Measurements from ENCODE around the gene SNTG2. TPM values are rescaled to one million over a fixed set of nuclear protein-coding genes. Genes with fewer than 3 reads are reported as not detected.

Gene SNTG2
- total and polyA plus RNA-seq, 2 donors (not counting 3 experiments of a cell fraction or from before 2014, with no cell fraction given) = not detected

- DNase-seq (ENCODE audit: low read depth, low spot score) = no peak
- H3K9me3 ChIP-seq (replicated peaks; ENCODE audit: control insufficient read depth, insufficient read depth, low read length) = peaks cover 3% of the 10 kb centered on the region
- intact Hi-C loops (cut with micrococcal nuclease) = no loop called here
- H3K79me2 ChIP-seq (ENCODE audit: control insufficient read depth, insufficient read depth, low read length) = no peaks in the 10 kb centered on the region
- no TSS peak for BruUV-seq (replicated peaks)
- H3K9me1 ChIP-seq (replicated peaks; ENCODE audit: control insufficient read depth, extremely low read depth, insufficient read depth, low read length) = no peaks in the 10 kb centered on the region
- H3K9ac ChIP-seq (replicated peaks; ENCODE audit: extremely low read depth, insufficient read depth, low read length) = no peak overlapping the region
- no peak overlapping the region for H3K4me2 ChIP-seq (ENCODE audit: insufficient read depth, low read length)
- ChIA-PET POLR2A (no interaction called here), CTCF (no interaction called here)
- no peaks in the 10 kb centered on the region for H4K20me1 ChIP-seq (replicated peaks; ENCODE audit: control insufficient read depth, extremely low read depth, insufficient read depth, low read length)
- no peak for TF ChIP-seq POLR2A (IDR thresholded peaks at IDR 0.05; ENCODE audit: low read depth, low read length)
- TF ChIP-seq MYC (IDR thresholded peaks at IDR 0.05; ENCODE audit: low read depth, low read length) = no peak
- no peak for TF ChIP-seq GATA2 (IDR thresholded peaks at IDR 0.05; ENCODE audit: insufficient read depth, insufficient read length, low read depth, low read length)
- no peak for TF ChIP-seq CTCF (IDR thresholded peaks at IDR 0.05; ENCODE audit: extremely low read depth in 1 of 2, insufficient read depth in 1 of 2, low read depth in 1 of 2, low read length in 2 of 2)
- TF ChIP-seq EZH2 (IDR thresholded peaks at IDR 0.05; ENCODE audit: borderline replicate concordance, low read depth, low read length, severe bottlenecking) = no peak
- TF ChIP-seq POLR2AphosphoS5 (IDR thresholded peaks at IDR 0.05; ENCODE audit: insufficient read depth, low read depth, low read length) = no peak
- TF ChIP-seq, protein P1, sequence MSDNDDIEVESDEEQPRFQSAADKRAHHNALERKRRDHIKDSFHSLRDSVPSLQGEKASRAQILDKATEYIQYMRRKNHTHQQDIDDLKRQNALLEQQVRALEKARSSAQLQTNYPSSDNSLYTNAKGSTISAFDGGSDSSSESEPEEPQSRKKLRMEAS (IDR thresholded peaks at IDR 0.05; ENCODE audit: insufficient read depth, insufficient read length) = no peak
- no peak for TF ChIP-seq FOS (IDR thresholded peaks at IDR 0.05; ENCODE audit: borderline replicate concordance, insufficient read depth, low read length)
- TF ChIP-seq JUN (IDR thresholded peaks at IDR 0.05; ENCODE audit: borderline replicate concordance, insufficient read depth, insufficient read length, low read depth) = no peak
- H2AFZ ChIP-seq (ENCODE audit: low read depth, low read length) = no peak overlapping the region
- no peak overlapping the region for H3K4me3 ChIP-seq (replicated peaks in 1 of 3; ENCODE audit: insufficient read depth in 1 of 3, low read depth in 1 of 3, low read length in 3 of 3)
- no peaks in the 10 kb centered on the region for H3K4me1 ChIP-seq (ENCODE audit: control insufficient read depth, extremely low read depth, insufficient read depth, low read length)
- no peak overlapping the region for H3K27ac ChIP-seq (ENCODE audit: insufficient read depth, low read depth, low read length)
- no peaks in the 10 kb centered on the region for H3K27me3 ChIP-seq (ENCODE audit: control insufficient read depth in 2 of 2, insufficient read depth in 2 of 2, low read length in 2 of 2)
- no peak for FAIRE-seq
- H3K36me3 ChIP-seq (ENCODE audit: control insufficient read depth in 2 of 2, extremely low read depth in 1 of 2, insufficient read depth in 2 of 2, low read length in 2 of 2) = no peaks in the 10 kb centered on the region
- dilution Hi-C loops (cut with MboI; ENCODE audit: extremely low pct_ligation_motif_present, low sequenced_read_pairs) = no loop called here
These were observed 309.1 kb downstream of the SNTG2 start for GRCh38 chr2:1259746-1260145.
